HG02759 (cell line): ENCODE results near the gene SAP130.

Experiments used
- ATAC-seq: cut with Tn5 transposase; IDR thresholded peaks from one replicate; pipeline ENCODE4 v1.9.1; 2021; ENCODE audit warnings: mild to moderate bottlenecking, moderate library complexity; ENCODE audit not compliant: unreplicated experiment

SAP130 gene

GRCh38 chr2:128026448-128027277 lies 1.2 kb downstream of the SAP130 start:
- peak; percentile 8 for ATAC-seq

GRCh38 chr2:128024816-128025215 lies 3.0 kb downstream of the SAP130 start:
- no peak for ATAC-seq

DNA sequence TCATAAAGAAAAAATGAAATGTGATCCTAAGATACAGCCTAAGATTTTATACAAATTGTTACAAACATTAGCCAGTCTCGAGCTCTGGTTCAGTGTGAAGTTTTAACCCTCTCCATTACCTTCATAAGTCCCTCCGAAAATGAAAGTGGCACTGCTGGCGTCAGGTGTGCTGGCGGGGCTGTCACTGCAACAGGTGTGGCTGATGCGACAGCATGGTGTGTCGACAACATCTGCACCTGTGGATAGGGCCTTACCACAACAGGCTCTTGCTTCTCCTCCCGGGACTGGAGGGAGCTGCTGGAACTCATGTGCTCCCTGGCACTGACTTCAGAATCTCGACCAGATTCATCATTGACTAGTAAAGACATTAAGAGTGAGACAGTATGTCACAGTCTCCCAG lies 10.3 kb downstream of the SAP130 start:
- no peak for ATAC-seq

DNA sequence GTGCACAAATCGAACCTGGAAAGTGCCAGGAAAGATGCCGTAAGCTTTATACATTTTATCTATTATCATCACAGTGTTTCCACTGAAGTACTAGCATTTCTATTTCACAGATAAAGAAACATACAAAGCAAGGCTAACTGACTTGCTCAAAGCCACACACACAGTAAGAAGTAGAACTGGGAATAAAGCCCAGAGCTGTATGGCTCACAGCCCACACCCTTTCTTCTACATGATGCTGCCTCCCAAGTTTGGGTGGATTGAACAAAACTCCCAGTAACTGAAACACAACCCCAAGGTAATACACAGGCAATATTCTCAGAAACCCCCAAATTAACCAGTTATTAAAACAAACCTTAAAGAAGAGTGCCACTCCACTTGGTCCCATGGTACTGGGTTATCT lies 11.2 kb downstream of the SAP130 start:
- ATAC-seq, result no peak

- no peak for ATAC-seq
Observed at GRCh38 chr2:128012698-128013097, 15.2 kb downstream of the SAP130 start.

- ATAC-seq, result no peak
Observed at GRCh38 chr2:128008074-128008672, 19.7 kb downstream of the SAP130 start.

GRCh38 chr2:128004509-128004908 lies 23.4 kb downstream of the SAP130 start:
- ATAC-seq, result no peak

DNA sequence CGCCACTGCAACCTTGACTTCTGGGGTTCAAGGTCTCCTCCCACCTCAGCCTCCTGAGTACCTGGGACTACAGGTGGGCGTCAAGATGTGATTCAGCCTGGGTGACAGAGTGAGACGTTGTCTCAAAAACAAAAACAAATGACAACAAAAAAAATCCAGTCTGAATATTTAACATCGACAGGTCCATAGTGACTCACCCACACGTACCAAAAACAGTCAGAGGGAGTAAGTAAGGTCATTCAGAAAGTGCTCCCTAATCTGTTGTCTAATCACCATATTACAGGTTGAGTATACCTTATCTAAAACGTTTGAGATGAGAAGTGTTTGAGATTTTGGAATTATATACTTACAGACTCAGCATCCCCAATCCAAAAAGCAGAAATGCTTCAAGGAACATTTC lies 24.4 kb downstream of the SAP130 start:
- ATAC-seq, result no peak

GRCh38 chr2:127996160-127996559 lies 31.7 kb downstream of the SAP130 start:
- no peak for ATAC-seq

DNA sequence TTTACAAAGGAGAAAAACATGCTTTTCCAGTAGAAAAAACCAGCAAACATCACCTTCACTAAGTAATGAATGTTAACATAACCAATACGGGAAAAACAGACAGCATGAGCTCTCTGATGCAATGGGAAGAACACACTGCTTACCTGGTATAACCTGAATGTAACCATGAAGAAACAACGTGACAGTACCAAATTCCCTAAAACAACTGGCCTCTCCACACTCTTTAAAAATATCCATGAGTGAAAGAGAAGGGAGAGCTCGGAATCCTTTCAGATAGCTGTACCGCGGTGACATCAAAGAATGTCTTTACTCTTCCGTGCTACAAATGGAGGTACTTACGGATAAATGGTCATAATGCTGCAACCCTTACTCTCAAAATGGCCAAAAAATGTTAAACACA lies 32.1 kb downstream of the SAP130 start:
- ATAC-seq, result no peak

GRCh38 chr2:127993659-127994058 lies 34.2 kb downstream of the SAP130 start:
- no peak for ATAC-seq

DNA sequence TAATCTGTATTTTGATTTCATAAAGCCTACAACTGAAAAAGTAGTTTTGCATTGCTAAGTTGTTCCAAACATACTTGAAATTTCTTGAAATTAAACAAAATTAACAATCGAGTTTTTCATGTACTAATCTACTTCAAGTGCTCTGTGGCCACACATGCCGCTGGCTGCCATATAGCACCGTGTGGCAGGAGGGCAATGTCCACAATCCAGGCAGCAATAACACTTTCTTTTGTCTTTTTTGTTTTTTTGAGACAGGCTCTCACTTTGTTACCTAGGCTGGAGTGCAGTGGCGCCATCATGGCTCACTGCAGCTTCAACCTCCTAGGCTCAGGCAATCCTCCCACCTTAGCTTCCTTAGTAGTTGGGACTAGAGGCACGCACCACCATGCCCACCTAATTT lies 36.1 kb downstream of the SAP130 start:
- ATAC-seq, result no peak

DNA sequence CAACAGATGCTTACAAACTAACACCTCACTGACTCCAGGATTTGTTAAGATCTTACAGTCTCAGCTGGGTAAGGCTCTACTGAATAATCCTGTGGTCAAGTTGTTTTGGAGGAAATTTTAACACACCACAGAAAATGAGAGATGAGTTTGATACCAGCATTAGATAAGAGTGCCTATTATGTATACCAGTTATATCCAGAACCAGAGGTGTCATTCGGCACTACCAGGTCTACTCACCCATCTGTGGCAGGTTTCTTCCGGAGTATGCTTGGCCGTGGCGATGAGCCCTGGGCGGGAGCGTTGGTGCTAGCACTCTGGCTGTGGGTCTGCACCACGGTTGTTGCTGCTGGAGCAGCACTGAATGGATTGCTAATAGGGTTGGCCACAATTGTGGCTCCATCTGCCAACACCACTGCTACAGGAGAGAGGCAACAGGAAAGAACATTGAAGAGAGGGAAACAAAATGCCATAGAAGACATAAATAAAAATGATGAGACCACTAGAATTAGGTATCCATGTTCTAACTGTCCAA lies 41.2 kb downstream of the SAP130 start:
- no peak for ATAC-seq

DNA sequence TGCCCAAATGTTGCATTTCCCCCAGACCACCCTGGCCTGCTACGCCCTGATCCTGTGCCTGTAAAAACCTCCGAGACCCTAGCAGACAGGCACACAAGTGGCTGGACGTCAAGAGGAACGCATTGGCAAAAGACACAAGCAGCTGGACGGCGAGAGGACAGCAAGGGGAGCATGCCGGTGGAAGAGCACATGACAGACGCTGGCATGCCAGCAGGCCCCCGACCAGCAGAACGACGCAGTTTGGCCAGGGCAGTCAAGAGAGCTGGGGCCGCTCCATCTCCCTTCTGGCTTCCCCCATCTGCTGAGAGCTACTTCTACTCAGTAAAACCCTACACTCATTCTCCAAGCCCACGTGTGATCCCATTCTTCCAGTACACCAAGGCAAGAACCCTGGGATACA lies 42.1 kb downstream of the SAP130 start:
- ATAC-seq, result no peak

- no peak for ATAC-seq
Observed at GRCh38 chr2:127985026-127985734, 42.7 kb downstream of the SAP130 start.

DNA sequence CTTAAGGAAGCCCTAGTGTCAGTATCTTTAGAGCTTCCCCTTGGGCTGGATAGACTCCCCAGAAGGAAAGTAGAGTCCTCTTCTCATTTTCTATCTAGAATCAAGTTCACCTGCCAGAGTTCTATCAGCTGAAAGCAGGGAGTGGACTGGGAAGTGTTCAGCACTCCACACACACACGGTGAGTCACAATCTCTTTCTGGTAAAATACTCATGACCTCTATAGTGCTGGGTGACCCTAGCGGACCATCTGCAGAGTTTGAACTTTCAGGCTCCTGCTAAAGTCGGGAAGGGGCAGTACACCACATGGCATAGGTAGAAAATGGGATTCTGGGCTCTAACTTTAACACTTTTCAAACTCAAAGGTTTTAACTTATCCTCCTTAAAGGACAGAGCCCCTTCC lies 43.3 kb downstream of the SAP130 start:
- ATAC-seq, result no peak

GRCh38 chr2:127969446-127969845 lies 58.4 kb downstream of the SAP130 start:
- no peak for ATAC-seq

DNA sequence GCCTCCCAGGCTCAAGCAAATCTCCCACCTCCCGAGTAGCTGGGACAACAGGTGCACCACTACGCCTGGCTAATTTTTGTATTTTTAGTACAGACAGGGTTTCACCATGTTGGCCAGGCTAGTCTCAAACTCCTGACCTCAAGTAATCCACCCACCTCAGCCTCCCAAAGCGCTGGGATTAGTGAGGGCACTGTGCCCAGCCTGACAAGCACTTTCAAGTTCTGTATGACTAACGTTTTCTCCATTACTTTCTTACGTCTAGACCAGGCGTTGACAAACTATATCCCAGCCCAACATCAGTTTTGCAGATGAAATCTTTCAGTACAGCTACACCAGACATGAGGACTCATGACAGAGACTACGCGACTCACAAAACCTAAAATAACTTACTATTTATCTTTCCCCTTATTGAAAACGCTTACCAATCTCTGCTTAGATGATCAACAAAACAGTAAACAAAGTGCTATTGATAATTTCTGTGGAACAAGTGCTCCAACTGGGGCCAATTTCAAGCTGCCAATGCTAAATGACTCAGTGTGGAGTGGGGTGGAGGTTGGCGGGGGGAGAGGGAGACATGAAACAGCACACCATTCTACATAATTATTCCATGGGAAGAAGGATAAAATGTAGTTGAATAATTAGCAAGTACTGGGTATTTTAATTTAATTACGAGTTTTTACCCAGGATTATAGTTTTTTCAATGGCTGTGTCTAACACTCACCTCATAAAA lies 59.1 kb downstream of the SAP130 start:
- ATAC-seq, result no peak

DNA sequence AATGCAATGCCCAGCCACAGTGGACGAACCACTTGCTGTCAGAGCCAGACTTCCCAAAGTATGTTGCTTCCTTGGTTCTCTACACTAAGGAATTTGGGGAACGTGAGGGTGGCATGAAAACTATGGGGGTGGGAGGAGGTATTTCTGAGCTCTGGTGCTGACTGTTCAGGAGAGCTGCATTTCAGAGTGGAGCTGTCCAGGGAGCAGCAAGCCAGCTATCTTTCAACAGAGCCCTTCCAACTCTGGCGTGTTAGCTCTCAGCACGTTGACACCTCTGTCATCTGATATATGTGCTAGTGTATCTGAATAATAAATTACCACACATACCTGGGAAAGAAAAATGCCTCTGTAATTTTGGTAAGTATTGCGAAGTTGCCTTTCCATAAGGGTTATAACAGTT lies 66.1 kb downstream of the SAP130 start:
- ATAC-seq, result no peak

GRCh38 chr2:127957240-127957639 lies 70.6 kb downstream of the SAP130 start:
- ATAC-seq, result no peak

DNA sequence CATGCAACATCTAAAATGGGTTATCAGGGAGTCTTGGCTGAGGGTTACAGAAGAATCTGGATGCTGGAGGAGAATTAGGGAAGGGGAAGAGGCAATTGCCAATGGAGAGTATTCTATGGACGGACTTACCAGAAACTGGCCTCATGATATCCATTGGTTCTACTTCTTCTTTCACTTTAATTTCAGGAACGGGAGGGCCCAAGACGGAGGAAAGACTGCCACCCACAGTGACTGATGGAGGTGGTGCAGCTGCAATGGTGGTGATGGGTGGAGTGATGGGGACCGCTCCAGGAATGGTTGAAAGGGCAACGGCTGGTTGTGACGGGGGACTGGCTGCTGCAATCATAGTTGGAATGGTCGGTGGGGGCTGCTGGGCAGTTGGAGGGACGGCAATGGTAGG lies 73.0 kb downstream of the SAP130 start:
- no peak for ATAC-seq
